ENCODE data around the gene PRRG1. TPM values are rescaled to one million over a fixed set of nuclear protein-coding genes. Genes with fewer than 3 reads are reported as not detected.
"Not testable (repeated sequence)": the region's sequence is repeated elsewhere in the genome, so short reads cannot be mapped to it uniquely, and the experiment has no call there.

PRRG1 gene
- 14.5 TPM for total RNA-seq
- long read RNA-seq, full-length matches to known transcripts: 6 of 11 reads
- long read RNA-seq, partial matches to known transcripts: 5 of 11 reads
- long read RNA-seq, other reads (novel, unspliced or antisense): 0 of 11 reads

DNA sequence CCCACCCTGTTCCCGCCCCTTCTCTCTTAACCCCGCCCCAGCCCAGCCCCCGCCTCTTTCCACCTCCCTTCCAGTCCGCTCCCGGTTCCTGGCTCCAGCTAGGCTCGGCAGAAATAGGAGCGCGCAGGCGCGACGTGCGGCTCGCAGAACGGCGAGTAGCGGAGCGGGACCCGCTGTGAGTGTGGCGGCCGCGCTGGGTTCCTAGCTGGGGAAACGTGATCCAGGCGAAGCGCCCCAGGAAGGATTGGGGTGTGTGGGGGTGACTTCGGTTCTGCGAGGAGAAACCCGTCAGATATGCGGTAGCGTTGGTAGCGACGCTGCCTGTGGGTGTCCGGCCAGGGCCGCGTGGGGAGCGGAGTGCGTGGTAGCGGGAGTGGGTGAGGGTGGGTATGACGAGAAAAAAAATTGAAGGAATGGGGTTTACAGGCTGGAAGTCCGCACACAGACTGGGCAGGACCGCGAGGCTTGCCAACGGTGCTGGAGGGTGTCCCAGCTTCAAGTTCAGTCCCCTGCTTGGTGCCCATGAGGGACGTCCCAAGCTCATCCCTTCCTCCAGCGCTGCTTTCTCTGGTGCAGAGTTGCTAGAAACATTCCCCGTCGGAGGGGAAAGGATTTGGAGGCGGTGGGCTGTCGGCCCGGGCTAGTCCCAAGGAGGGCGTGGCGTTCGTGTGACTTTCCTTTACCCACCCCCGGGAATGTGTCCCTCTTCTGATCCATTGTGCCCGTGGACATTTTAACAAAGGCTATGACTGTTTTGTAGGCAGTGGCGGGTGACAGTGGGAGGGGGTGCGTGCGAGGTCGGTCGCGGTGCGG is at the start of gene PRRG1:
PRRG1 (plus strand) TSS at position 144 of the 813 bp plus-strand sequence. CDS start 56,886 bp downstream, outside the sequence.
- ATAC-seq (ENCODE audit: poor library complexity): peak; percentile 97
- peak; percentile 87 for DNase-seq
- intact Hi-C loops (cut with DNase I): no loop called here

- ATAC-seq (ENCODE audit: poor library complexity) (peak; percentile 75), DNase-seq (no peak)
- intact Hi-C loops (cut with DNase I): no loop called here
Measured at GRCh38 chrX:37302569-37302968, 46.6 kb upstream of the PRRG1 start.

GRCh38 chrX:37305238-37305637 is 43.9 kb upstream of the PRRG1 start:
- DNase-seq; intact Hi-C loops (cut with DNase I); ATAC-seq (ENCODE audit: poor library complexity): not testable (repeated sequence)

- intact Hi-C loops (cut with DNase I): no loop called here
- no peak for ATAC-seq (ENCODE audit: poor library complexity)
- no peak for DNase-seq
Measured at GRCh38 chrX:37314531-37314930, 34.6 kb upstream of the PRRG1 start.

GRCh38 chrX:37315511-37316248 is 33.5 kb upstream of the PRRG1 start:
- intact Hi-C loops (cut with DNase I): no loop called here
- DNase-seq (no peak), ATAC-seq (ENCODE audit: poor library complexity) (no peak)

- DNase-seq (no peak), ATAC-seq (ENCODE audit: poor library complexity) (no peak)
- intact Hi-C loops (cut with DNase I): no loop called here
Measured at GRCh38 chrX:37320541-37321203, 28.5 kb upstream of the PRRG1 start.

GRCh38 chrX:37330642-37331041 is 18.5 kb upstream of the PRRG1 start:
- DNase-seq (no peak), ATAC-seq (ENCODE audit: poor library complexity) (peak; percentile 61)
- intact Hi-C loops (cut with DNase I): no loop called here

- DNase-seq (no peak), ATAC-seq (ENCODE audit: poor library complexity) (no peak)
- intact Hi-C loops (cut with DNase I): no loop called here
Measured at GRCh38 chrX:37331546-37331945, 17.6 kb upstream of the PRRG1 start.

DNA sequence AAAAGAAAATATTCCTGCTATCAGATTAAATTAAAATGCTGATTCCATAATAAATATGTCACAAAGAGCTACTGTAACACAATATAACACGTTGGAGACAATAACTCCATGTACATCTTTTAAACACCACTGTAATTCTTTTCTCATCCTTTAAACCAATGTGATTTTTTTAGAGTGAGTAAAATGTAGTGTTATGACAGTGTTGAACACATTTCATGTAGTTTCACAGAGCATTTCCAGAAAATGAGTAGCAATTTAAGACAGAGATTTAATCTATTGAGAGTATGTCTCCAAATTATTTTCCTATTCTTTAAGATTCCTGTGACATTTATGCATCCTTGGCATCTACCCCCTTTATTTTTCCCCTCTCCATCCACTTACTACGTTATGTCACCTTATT is 17.1 kb upstream of the PRRG1 start:
- ATAC-seq (ENCODE audit: poor library complexity) (no peak), DNase-seq (no peak)
- intact Hi-C loops (cut with DNase I): no loop called here

DNA sequence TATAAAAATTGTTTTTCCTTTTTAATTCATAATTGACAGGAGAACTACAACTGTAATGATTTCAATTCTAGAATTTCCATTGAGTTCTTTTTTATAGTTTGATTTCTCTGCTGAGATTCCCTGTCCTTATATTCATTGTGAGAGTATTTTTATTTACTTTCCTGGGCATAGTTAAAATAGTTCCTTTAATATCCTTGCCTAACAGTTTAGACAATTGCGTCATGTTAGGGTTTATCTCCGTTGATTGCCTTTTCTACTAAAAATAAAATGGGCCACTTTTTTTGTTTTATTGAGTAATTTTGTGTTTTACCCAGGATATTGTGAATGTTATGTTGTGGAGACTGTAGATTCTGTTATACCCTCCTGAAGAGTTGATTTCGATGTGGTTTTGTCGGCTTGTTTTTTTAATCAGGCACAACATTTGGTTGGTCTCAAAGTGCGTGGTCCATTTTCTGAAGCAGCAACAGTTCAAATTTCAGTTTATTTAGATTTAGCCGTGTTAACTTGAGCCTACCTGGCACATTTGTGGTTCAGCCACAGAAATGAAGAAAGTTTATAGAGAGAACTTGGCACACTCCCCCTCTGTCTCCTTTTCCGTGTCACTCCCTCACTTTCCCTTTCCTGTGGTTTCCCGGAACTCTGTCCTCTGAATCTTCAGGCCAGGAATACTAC is 16.0 kb upstream of the PRRG1 start:
- ATAC-seq (ENCODE audit: poor library complexity) (no peak), DNase-seq (no peak)
- intact Hi-C loops (cut with DNase I): no loop called here

DNA sequence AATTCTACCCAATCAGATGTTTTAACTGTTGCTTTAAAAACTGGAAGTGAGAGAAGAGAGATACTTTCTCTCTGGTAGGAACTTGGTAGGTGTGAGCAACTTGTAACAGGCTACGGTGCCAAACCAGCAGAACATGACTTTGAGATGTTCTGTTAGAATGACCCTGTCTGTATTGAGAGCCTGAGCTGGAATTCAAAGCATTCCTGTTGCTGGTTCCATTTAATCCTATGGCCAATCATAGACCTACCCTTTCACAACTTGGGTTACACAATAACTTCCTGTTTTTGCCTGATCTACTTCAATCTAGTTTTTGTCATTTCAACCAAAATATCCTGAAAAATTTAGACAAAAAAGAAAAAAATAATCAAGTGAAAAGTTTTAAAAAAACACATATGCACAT is 1.7 kb upstream of the PRRG1 start:
- peak; percentile 26 for DNase-seq
- ATAC-seq (ENCODE audit: poor library complexity): peak; percentile 35
- intact Hi-C loops (cut with DNase I): no loop called here

- ATAC-seq (ENCODE audit: poor library complexity): peak; percentile 8
- no peak for DNase-seq
- intact Hi-C loops (cut with DNase I): no loop called here
Measured at GRCh38 chrX:37348231-37348970, 763 bp upstream of the PRRG1 start.

- no peak for ATAC-seq (ENCODE audit: poor library complexity)
- intact Hi-C loops (cut with DNase I): no loop called here
- no peak for DNase-seq
Measured at GRCh38 chrX:37348971-37349220, 268 bp upstream of the PRRG1 start.

DNA sequence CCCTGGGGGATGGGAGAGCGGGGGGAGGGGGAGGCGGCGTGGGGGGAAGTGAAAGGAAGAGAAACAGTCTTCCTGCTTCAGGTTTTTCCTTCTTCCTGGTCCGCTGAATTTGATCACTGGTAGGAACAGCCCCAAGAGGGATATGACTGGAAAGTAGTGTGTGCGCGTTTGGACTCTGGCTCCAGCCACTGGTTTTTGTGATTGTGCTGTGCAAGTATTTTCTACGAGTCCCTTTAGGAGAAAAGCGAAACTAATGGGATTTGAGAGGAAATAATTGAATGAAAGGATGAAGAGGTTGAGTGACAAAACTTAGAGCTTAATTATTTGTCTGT is 836 bp downstream of the PRRG1 start:
- DNase-seq (peak; percentile 45), ATAC-seq (ENCODE audit: poor library complexity) (peak; percentile 53)
- intact Hi-C loops (cut with DNase I): no loop called here

GRCh38 chrX:37353646-37354045 is 4.5 kb downstream of the PRRG1 start:
- intact Hi-C loops (cut with DNase I): no loop called here
- no peak for DNase-seq
- no peak for ATAC-seq (ENCODE audit: poor library complexity)

GRCh38 chrX:37357436-37357835 is 8.3 kb downstream of the PRRG1 start:
- intact Hi-C loops (cut with DNase I): no loop called here
- no peak for DNase-seq

GRCh38 chrX:37361596-37361995 is 12.4 kb downstream of the PRRG1 start:
- intact Hi-C loops (cut with DNase I): no loop called here
- no peak for DNase-seq

More at GRCh38 chrX:37357436-37357835, 8.3 kb downstream of the PRRG1 start:
- ATAC-seq (ENCODE audit: poor library complexity): no peak

DNA sequence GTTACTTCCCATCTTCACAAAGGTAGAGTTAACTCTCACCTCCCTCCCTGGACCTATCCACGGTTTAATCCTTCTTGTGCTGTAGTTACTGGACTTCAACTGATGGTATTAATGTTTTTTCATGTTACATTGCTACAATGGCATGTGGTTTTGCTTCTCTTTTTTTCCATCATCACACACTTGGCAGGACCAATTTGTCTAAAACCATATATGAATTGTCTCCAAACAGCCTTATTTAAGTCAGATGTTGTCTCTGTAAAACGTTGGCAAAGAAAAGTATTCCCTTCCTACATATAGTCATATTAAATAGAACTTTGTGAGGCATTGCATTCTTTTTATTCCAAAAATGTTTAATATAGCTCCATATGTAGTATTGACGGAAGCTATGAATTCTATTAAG is 15.5 kb downstream of the PRRG1 start:
- no peak for DNase-seq
- no peak for ATAC-seq (ENCODE audit: poor library complexity)
- intact Hi-C loops (cut with DNase I): no loop called here

More at GRCh38 chrX:37361596-37361995, 12.4 kb downstream of the PRRG1 start:
- ATAC-seq (ENCODE audit: poor library complexity): no peak
